Type B pancreatic cell (in vitro differentiated cells): Measurements from ENCODE around the gene TMEM217. TPM values are rescaled to one million over a fixed set of nuclear protein-coding genes. Genes with fewer than 3 reads are reported as not detected.
"Not testable (repeated sequence)": the region's sequence is repeated elsewhere in the genome, so short reads cannot be mapped to it uniquely, and the experiment has no call there.

Source experiments
- DNase-seq: peaks from one replicate; pipeline ENCODE4 v3.0.0; 2021; ENCODE audit warnings: mixed read lengths; ENCODE audit not compliant: unreplicated experiment; ENCODE audit errors: extremely low spot score
- H3K27ac Mint-ChIP-seq: 2 replicates; pipeline ENCODE4 v1.8.0; 2021; ENCODE audit warnings: mild to moderate bottlenecking, mixed read lengths
- H3K27me3 Mint-ChIP-seq: 2 replicates; pipeline ENCODE4 v1.8.0; 2021; ENCODE audit warnings: mixed read lengths
- H3K36me3 Mint-ChIP-seq: 2 replicates; pipeline ENCODE4 v1.8.0; 2021; ENCODE audit warnings: mixed read lengths
- H3K4me1 Mint-ChIP-seq: one replicate; pipeline ENCODE4 v1.8.0; 2021; ENCODE audit warnings: mixed read lengths; ENCODE audit not compliant: unreplicated experiment
- H3K4me3 Mint-ChIP-seq: 2 replicates; pipeline ENCODE4 v1.8.0; 2021; ENCODE audit warnings: mild to moderate bottlenecking, mixed read lengths
- H3K9me3 Mint-ChIP-seq: 2 replicates; pipeline ENCODE4 v1.8.0; 2021; ENCODE audit warnings: mixed read lengths
- total RNA-seq: library from RNA; stranded (reverse); gene quantifications from 2 replicates; pipeline ENCODE4 v1.2.1, GENCODE V29; 2021; ENCODE audit warnings: low replicate concordance
- TF ChIP-seq, protein P1 (sequence below): fragments of 200-600 bp; sonication (generic); conservative IDR thresholded peaks from 2 replicates; pipeline ENCODE4 v1.5.0; 2021; ENCODE audit warnings: antibody characterized with exemption, mild to moderate bottlenecking

Gene TMEM217
- total RNA-seq, 1 donor from 2014 or later, result 1.1 TPM

DNA sequence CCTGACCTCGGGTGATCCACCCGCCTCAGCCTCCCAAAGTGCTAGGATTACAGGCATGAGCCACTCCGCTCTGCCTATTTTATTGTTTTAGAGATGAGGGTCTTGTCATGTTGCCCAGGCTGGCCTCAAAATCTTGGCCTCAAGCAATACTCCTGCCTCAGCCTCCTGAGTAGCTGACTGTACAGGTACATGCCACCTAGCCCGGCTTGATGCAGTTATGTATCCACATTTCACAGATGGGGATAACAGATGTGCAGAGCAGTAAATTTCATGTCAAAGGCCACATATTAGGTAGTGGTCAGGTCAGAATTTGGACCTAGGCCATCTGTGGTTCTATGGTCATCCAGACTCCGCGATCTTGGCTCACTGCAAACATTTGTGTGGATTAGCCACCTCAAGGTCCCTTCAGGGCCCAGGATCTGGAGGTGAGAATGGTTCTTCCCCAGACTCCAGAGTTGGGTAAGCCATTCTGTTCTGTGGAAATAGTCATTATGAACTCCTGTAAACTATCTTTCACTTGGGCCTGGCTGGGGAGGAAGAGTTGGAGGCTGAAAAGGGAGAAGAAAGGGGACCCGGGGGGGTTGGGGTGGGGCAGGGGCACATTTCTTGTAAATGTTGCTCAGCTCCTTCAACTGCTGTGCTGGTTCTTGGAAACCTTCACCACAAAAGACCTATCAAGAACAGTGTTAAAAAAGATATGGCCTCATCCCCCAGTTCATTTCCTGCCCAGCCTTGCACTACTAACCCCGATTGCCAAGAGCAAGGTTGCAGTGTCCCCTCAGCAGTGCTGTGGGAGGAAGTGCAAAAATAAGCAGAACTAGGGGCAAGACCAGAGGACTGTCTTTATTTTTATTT lies 75.0 kb downstream of the TMEM217 start:
- Mint-ChIP-seq H3K4me3 (no peak overlapping the region), H3K36me3 (no peaks in the 10 kb centered on the region), H3K4me1 (no peaks in the 10 kb centered on the region), H3K27me3 (peaks cover 5% of the 10 kb centered on the region), H3K9me3 (no peaks in the 10 kb centered on the region), H3K27ac (no peak overlapping the region)
- DNase-seq, result no peak
- TF ChIP-seq, protein P1, sequence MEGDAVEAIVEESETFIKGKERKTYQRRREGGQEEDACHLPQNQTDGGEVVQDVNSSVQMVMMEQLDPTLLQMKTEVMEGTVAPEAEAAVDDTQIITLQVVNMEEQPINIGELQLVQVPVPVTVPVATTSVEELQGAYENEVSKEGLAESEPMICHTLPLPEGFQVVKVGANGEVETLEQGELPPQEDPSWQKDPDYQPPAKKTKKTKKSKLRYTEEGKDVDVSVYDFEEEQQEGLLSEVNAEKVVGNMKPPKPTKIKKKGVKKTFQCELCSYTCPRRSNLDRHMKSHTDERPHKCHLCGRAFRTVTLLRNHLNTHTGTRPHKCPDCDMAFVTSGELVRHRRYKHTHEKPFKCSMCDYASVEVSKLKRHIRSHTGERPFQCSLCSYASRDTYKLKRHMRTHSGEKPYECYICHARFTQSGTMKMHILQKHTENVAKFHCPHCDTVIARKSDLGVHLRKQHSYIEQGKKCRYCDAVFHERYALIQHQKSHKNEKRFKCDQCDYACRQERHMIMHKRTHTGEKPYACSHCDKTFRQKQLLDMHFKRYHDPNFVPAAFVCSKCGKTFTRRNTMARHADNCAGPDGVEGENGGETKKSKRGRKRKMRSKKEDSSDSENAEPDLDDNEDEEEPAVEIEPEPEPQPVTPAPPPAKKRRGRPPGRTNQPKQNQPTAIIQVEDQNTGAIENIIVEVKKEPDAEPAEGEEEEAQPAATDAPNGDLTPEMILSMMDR, result no peak

DNA sequence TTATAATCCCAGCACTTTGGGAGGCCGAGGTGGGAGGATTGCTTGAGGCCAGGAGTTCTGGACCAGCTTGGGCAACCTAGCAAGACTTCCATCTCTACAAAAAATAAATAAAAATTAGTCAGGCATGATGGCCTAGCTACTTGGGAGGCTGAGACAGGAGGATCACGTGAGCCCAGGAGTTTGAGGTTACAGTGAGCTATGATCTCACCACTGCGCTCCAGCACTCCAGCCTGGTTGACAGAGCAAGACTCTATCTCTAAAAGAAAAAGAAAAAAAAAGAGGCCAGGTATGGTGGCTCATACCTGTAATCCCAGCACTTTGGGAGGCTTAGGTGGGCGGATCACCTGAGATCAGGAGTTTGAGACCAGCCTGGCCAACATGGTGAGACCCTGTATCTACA lies 77.3 kb downstream of the TMEM217 start:
- not testable (repeated sequence) for H3K36me3 Mint-ChIP-seq, H3K4me1 Mint-ChIP-seq, DNase-seq, H3K27ac Mint-ChIP-seq, H3K4me3 Mint-ChIP-seq, H3K27me3 Mint-ChIP-seq, H3K9me3 Mint-ChIP-seq

DNA sequence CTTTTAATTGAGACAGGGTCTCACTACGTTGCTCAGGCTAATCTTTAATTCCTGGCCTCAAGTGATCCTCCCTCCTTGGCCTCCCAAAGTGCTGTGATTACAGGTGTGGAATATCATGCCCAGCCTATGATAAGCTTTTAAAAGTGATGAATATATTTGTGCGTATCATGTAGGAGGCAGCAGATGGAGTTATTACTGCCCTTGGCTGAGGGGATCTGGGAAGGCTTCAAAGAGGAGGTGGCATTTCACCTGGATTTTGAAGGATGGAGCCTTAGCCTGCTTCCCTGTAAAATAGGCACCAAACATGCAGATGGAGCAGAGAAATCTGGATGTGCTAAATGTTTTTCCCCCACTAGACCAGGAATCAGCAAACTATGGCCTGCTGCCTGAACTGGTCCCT lies 77.9 kb downstream of the TMEM217 start:
- no peak for DNase-seq
- Mint-ChIP-seq H3K27me3 (no peaks in the 10 kb centered on the region), H3K27ac (no peak overlapping the region), H3K36me3 (peaks cover 4% of the 10 kb centered on the region), H3K4me3 (no peak overlapping the region), H3K9me3 (no peaks in the 10 kb centered on the region), H3K4me1 (no peaks in the 10 kb centered on the region)
- TF ChIP-seq, protein P1, result no peak

DNA sequence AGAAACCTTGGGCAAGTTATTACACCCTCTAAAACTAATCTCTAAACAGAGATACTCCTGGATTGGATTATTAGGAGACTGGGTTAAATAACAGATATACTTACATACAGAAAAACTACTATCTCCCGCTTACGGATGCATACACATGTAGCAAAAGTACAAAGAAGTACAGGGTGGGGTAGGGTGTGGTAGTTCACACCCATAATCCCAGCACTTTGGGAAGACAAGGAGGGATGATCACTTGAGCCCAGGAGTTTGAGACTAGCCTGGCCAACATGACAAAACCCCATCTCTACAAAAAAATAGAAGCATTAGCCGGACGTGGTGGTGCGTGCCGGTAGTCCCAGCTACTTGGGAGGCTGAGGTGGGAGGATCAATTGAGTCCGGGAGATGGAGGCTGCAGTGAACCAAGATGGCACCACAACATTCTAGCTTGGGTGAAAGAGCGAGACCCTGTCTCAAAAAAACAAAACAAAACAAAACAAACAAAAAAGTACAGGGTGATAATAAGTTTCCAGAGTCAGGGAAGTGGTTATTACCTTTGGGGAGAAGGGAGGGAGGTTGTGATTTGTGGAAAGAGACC lies 79.9 kb downstream of the TMEM217 start:
- no peaks in the 10 kb centered on the region for H3K9me3 Mint-ChIP-seq
- no peak for DNase-seq
- H3K27me3 Mint-ChIP-seq, result no peaks in the 10 kb centered on the region
- H3K4me3 Mint-ChIP-seq, result no peak overlapping the region
- H3K27ac Mint-ChIP-seq, result no peak overlapping the region
- TF ChIP-seq, protein P1, result no peak
- peaks cover 19% of the 10 kb centered on the region for H3K36me3 Mint-ChIP-seq
- peaks cover 8% of the 10 kb centered on the region for H3K4me1 Mint-ChIP-seq

DNA sequence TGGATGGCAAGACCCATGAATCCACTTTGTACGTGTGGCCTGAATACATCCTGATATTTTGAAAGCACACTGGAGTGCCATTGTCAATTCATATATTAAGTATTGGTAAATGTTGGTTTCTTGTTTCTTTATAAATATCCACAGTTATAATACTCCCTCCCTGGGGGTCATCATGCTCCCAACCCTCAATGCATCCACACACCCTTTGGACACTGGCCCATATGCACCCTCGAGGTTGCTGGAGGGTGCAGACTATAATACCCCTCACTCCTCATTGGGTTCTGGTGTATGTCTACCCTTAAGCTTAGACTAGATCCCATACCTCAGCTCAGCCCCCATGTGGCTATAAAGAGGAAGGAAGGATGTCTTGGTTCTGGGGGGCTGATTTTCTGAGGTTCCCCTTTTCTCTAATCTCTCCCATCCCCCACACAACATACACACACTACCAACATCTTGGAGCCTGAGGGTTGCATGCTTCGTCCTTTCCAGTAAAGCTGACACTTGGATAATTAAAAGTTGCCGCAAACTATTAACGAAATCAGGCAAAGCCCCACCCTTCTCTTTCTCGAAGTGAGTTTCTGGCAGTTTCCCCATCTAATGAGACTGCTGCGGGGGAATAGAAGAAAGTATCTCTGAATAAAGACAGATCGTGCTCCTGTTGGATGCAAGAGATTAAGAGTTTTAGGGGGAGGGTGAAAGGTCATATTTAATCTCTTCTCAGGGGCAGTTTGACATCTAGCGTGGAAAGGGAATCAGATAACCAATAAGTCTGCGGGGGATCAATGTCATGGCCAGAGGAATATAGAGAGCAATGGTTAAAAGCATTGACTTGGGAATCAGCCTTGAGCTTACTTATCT lies 80.6 kb downstream of the TMEM217 start:
- peaks cover 23% of the 10 kb centered on the region for H3K36me3 Mint-ChIP-seq
- H3K27me3 Mint-ChIP-seq, result no peaks in the 10 kb centered on the region
- H3K4me1 Mint-ChIP-seq, result peaks cover 10% of the 10 kb centered on the region
- TF ChIP-seq, protein P1, result no peak
- H3K27ac Mint-ChIP-seq, result no peak overlapping the region
- no peak overlapping the region for H3K4me3 Mint-ChIP-seq
- no peak for DNase-seq
- H3K9me3 Mint-ChIP-seq, result no peaks in the 10 kb centered on the region
